ENCODE measurements around the gene PLPPR1. TPM values are rescaled to one million over a fixed set of nuclear protein-coding genes. Genes with fewer than 3 reads are reported as not detected.

Gene PLPPR1
- total RNA-seq, 1 experiment from 2014 or later = not detected

- intact Hi-C loops (cut with micrococcal nuclease; ENCODE audit: unreplicated experiment) (no loop called here), in situ Hi-C loops (cut with HindIII; ENCODE audit: low pct_unique_long_range_greater_than_20kb, low sequenced_read_pairs) (no loop called here)
- POLR2A ChIA-PET = no interaction called here
- ATAC-seq (no peak), DNase-seq (ENCODE audit: low read depth, low spot score) (no peak)
- no peaks in the 10 kb centered on the region for H3K4me1 ChIP-seq (ENCODE audit: control insufficient read depth, insufficient read depth, low read length)
- no peaks in the 10 kb centered on the region for H3K27me3 ChIP-seq (ENCODE audit: control insufficient read depth, insufficient read depth, low read length)
- H3K27ac ChIP-seq (ENCODE audit: low read length) = no peak overlapping the region
- H3K4me3 ChIP-seq (ENCODE audit: low read depth in 2 of 2, low read length in 2 of 2) = no peak overlapping the region
- TF ChIP-seq TCF7L2 (IDR thresholded peaks at IDR 0.05; ENCODE audit: low read depth, low read length) = no peak
- TF ChIP-seq, protein P1, sequence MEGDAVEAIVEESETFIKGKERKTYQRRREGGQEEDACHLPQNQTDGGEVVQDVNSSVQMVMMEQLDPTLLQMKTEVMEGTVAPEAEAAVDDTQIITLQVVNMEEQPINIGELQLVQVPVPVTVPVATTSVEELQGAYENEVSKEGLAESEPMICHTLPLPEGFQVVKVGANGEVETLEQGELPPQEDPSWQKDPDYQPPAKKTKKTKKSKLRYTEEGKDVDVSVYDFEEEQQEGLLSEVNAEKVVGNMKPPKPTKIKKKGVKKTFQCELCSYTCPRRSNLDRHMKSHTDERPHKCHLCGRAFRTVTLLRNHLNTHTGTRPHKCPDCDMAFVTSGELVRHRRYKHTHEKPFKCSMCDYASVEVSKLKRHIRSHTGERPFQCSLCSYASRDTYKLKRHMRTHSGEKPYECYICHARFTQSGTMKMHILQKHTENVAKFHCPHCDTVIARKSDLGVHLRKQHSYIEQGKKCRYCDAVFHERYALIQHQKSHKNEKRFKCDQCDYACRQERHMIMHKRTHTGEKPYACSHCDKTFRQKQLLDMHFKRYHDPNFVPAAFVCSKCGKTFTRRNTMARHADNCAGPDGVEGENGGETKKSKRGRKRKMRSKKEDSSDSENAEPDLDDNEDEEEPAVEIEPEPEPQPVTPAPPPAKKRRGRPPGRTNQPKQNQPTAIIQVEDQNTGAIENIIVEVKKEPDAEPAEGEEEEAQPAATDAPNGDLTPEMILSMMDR (IDR thresholded peaks at IDR 0.05) = no peak
- TF ChIP-seq POLR2AphosphoS5 (IDR thresholded peaks at IDR 0.05; ENCODE audit: low read depth, low read length) = no peak
- no peak for TF ChIP-seq SIN3A (IDR thresholded peaks at IDR 0.05; ENCODE audit: borderline replicate concordance, insufficient read depth, low read depth, low read length)
- TF ChIP-seq REST (IDR thresholded peaks at IDR 0.05; ENCODE audit: insufficient read depth in 1 of 2, low read depth in 2 of 2, low read length in 1 of 2) = no peak
- H3K36me3 ChIP-seq (ENCODE audit: control insufficient read depth, insufficient read depth, low read length) = no peaks in the 10 kb centered on the region
- CTCF ChIA-PET = no interaction called here
- no peaks in the 10 kb centered on the region for H3K9me3 ChIP-seq (ENCODE audit: control insufficient read depth, insufficient read depth, low read depth, low read length)
- BruUV-seq (replicated peaks) = no TSS peak
These were observed 119.8 kb downstream of the PLPPR1 start for GRCh38 chr9:101148344-101148743.

DNA sequence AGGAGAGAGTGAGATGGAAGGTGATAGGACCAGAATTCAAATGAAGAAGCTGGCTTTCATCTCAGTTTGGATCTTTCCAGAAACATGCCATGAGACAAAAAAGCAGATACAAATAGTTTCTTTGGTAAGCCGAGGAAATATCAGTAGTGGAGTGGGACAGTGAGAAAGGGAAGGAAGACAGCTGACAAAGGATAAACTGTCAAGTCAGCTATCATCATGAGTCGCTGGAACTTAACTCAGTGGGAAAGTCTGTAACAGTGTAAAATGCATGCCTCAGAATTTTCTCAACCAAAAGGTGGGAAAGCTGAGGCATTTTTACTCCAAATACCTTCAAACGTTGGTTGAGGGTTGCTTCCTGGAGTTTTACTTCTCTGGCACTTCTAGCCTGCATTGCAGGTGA lies 129.8 kb downstream of the PLPPR1 start:
- no peaks in the 10 kb centered on the region for H3K9me3 ChIP-seq (ENCODE audit: control insufficient read depth, insufficient read depth, low read depth, low read length)
- no peak for TF ChIP-seq REST (IDR thresholded peaks at IDR 0.05; ENCODE audit: insufficient read depth in 1 of 2, low read depth in 2 of 2, low read length in 1 of 2)
- TF ChIP-seq SIN3A (IDR thresholded peaks at IDR 0.05; ENCODE audit: borderline replicate concordance, insufficient read depth, low read depth, low read length) = no peak
- TF ChIP-seq, protein P1 (IDR thresholded peaks at IDR 0.05) = no peak
- no peak for TF ChIP-seq POLR2AphosphoS5 (IDR thresholded peaks at IDR 0.05; ENCODE audit: low read depth, low read length)
- no peak for TF ChIP-seq TCF7L2 (IDR thresholded peaks at IDR 0.05; ENCODE audit: low read depth, low read length)
- BruUV-seq (replicated peaks) = no TSS peak
- intact Hi-C loops (cut with micrococcal nuclease; ENCODE audit: unreplicated experiment) = no loop called here
- H3K4me3 ChIP-seq (ENCODE audit: low read depth in 2 of 2, low read length in 2 of 2) = no peak overlapping the region
- in situ Hi-C loops (cut with HindIII; ENCODE audit: low pct_unique_long_range_greater_than_20kb, low sequenced_read_pairs) = no loop called here
- H3K27ac ChIP-seq (ENCODE audit: low read length) = no peak overlapping the region
- ATAC-seq (no peak), DNase-seq (ENCODE audit: low read depth, low spot score) (no peak)
- no peaks in the 10 kb centered on the region for H3K4me1 ChIP-seq (ENCODE audit: control insufficient read depth, insufficient read depth, low read length)
- ChIA-PET CTCF (no interaction called here), POLR2A (no interaction called here)
- H3K36me3 ChIP-seq (ENCODE audit: control insufficient read depth, insufficient read depth, low read length) = no peaks in the 10 kb centered on the region
- no peaks in the 10 kb centered on the region for H3K27me3 ChIP-seq (ENCODE audit: control insufficient read depth, insufficient read depth, low read length)

All from Panc1 (cell line).